GM23248 (cell line): Measurements from ENCODE around the gene SLC25A29.

Source experiments
- EZH2 ChIP-seq: fragments of 200-600 bp; sonication (generic); IDR thresholded peaks from 2 replicates; pipeline ENCODE4 v1.6.1; 2018; ENCODE audit warnings: antibody characterized with exemption, mild to moderate bottlenecking; ENCODE audit not compliant: insufficient read depth, poor library complexity, severe bottlenecking
- EZH2phosphoT487 ChIP-seq: fragments of 200-600 bp; sonication (generic); IDR thresholded peaks from 2 replicates; pipeline ENCODE4 v1.6.1; 2018; ENCODE audit warnings: antibody characterized with exemption, moderate library complexity, mild to moderate bottlenecking, low read depth; ENCODE audit not compliant: insufficient read depth

- TF ChIP-seq EZH2 (no peak), EZH2phosphoT487 (no peak)
These were observed 42.0 kb upstream of the SLC25A29 start for GRCh38 chr14:100348253-100348729.
